MCF 10A (cell line): ENCODE measurements around the gene ATF6B. TPM values are rescaled to one million over a fixed set of nuclear protein-coding genes. Genes with fewer than 3 reads are reported as not detected.
A peak's percentile ranks its signal among the peaks of the same experiment; 100 is the strongest.

ENCODE experiments used
- BruUV-seq: library from RNA; stranded (reverse); fragments of 400-500 nt; replicated peaks from 2 replicates; lab custom pipeline; 2021; lab: Mats Ljungman, UMichigan
- CTCF ChIA-PET: fragments of 300-600 bp; sonication (Branson Sonifier 250); formaldehyde crosslinking; extraction: SDS; loops from one replicate; lab custom pipeline; 2021; ENCODE audit warnings: antibody characterized with exemption, inconsistent platforms; lab: Yijun Ruan, JAX
- POLR2A ChIA-PET: fragments of 300-600, 350-650 bp; sonication (Branson Sonifier 250); formaldehyde crosslinking; extraction: SDS; loops from one replicate; lab custom pipeline; 2020; ENCODE audit warnings: antibody characterized with exemption, inconsistent platforms; lab: Yijun Ruan, JAX
- DNase-seq: peaks from one replicate; pipeline ENCODE4 v3.0.0-alpha.2; 2018; ENCODE audit not compliant: unreplicated experiment
- H3K27ac Mint-ChIP-seq: one replicate; pipeline ENCODE4 v1.8.0; 2022; ENCODE audit warnings: mild to moderate bottlenecking, low read depth, mixed read lengths; ENCODE audit not compliant: unreplicated experiment
- H3K27me3 Mint-ChIP-seq: one replicate; pipeline ENCODE4 v1.8.0; 2022; ENCODE audit warnings: mixed read lengths; ENCODE audit not compliant: insufficient read depth, unreplicated experiment
- H3K36me3 Mint-ChIP-seq: one replicate; pipeline ENCODE4 v1.8.0; 2022; ENCODE audit warnings: mild to moderate bottlenecking, moderate library complexity, mixed read lengths; ENCODE audit not compliant: insufficient read depth, unreplicated experiment
- H3K4me1 Mint-ChIP-seq: one replicate; pipeline ENCODE4 v1.8.0; 2022; ENCODE audit warnings: mixed read lengths; ENCODE audit not compliant: insufficient read depth, unreplicated experiment
- H3K4me3 Mint-ChIP-seq: one replicate; pipeline ENCODE4 v1.8.0; 2022; ENCODE audit warnings: mild to moderate bottlenecking, moderate library complexity, mixed read lengths; ENCODE audit not compliant: unreplicated experiment
- H3K9me3 Mint-ChIP-seq: one replicate; pipeline ENCODE4 v1.8.0; 2022; ENCODE audit warnings: mixed read lengths; ENCODE audit not compliant: unreplicated experiment
- CTCF ChIP-seq: fragments of 200-600 bp; IDR thresholded peaks from one replicate; pipeline ENCODE4 v1.8.0; 2022; ENCODE audit warnings: antibody characterized with exemption, mild to moderate bottlenecking; ENCODE audit not compliant: unreplicated experiment
- intact Hi-C: fragments of 100-400 bp; cut with micrococcal nuclease; formaldehyde crosslinking; loops from 2 replicates; pipeline ENCODE4 v1.14.1; 2022
- total RNA-seq: library from RNA; stranded (reverse); gene quantifications from 2 replicates; pipeline ENCODE4 v1.2.3, GENCODE V29; 2022

ATF6B gene
- total RNA-seq, 1 experiment from 2014 or later: 65.6 TPM

GRCh38 chr6:32084780-32085179 lies 43.3 kb downstream of the ATF6B start:
- TF ChIP-seq CTCF: no peak
- Mint-ChIP-seq H3K4me3 (no peak overlapping the region), H3K36me3 (peaks cover 11% of the 10 kb centered on the region), H3K4me1 (peaks cover 54% of the 10 kb centered on the region), H3K27ac (no peak overlapping the region), H3K27me3 (peaks cover 11% of the 10 kb centered on the region), H3K9me3 (no peaks in the 10 kb centered on the region)
- ChIA-PET POLR2A (interaction anchor here (1.0 kb wide), 1 partner anchor 8 kb away, joined by 3 read pairs; no protein-coding TSS in a partner anchor), CTCF (interaction anchor here (0.6 kb wide), 2 partner anchors 36 to 486 kb away, joined by 3 to 6 read pairs; no protein-coding TSS in a partner anchor)
- no peak for DNase-seq
- intact Hi-C loops: no loop called here
- BruUV-seq: no TSS peak

GRCh38 chr6:32083812-32084768 lies 44.0 kb downstream of the ATF6B start:
- Mint-ChIP-seq H3K27me3 (peaks cover 4% of the 10 kb centered on the region), H3K27ac (peak overlapping the region; percentile 67), H3K4me3 (no peak overlapping the region), H3K4me1 (peaks cover 59% of the 10 kb centered on the region), H3K9me3 (no peaks in the 10 kb centered on the region), H3K36me3 (peaks cover 11% of the 10 kb centered on the region)
- intact Hi-C loops: no loop called here
- BruUV-seq: no TSS peak
- DNase-seq: no peak
- CTCF ChIA-PET: interaction anchor here (0.5 to 2.2 kb wide), 5 partner anchors 14 to 485 kb away, joined by 3 to 9 read pairs (median 6); no protein-coding TSS in a partner anchor
- POLR2A ChIA-PET: interaction anchor here (1.0 to 2.2 kb wide), 3 partner anchors 9 to 112 kb away, joined by 3 to 7 read pairs (median 7); partner anchors contain the start of gene DXO
- TF ChIP-seq CTCF: no peak

GRCh38 chr6:32082935-32083334 lies 45.1 kb downstream of the ATF6B start:
- DNase-seq: peak; percentile 88
- Mint-ChIP-seq H3K4me3 (peak overlapping the region; percentile 24), H3K27ac (peak overlapping the region; percentile 67), H3K4me1 (peaks cover 59% of the 10 kb centered on the region), H3K36me3 (peaks cover 11% of the 10 kb centered on the region), H3K27me3 (no peaks in the 10 kb centered on the region), H3K9me3 (no peaks in the 10 kb centered on the region)
- BruUV-seq: no TSS peak
- ChIA-PET CTCF (interaction anchor here (0.6 to 2.2 kb wide), 5 partner anchors 28 to 239 kb away, joined by 3 to 9 read pairs (median 3); no protein-coding TSS in a partner anchor), POLR2A (interaction anchor here (0.7 to 2.2 kb wide), 9 partner anchors 11 to 585 kb away, joined by 3 to 7 read pairs (median 4); partner anchors contain the start of genes ATF6B, DXO, EHMT2 and FKBPL)
- TF ChIP-seq CTCF: no peak
- intact Hi-C loops: no loop called here

GRCh38 chr6:32082478-32082877 lies 45.6 kb downstream of the ATF6B start:
- Mint-ChIP-seq H3K27ac (peak overlapping the region; percentile 67), H3K4me1 (peaks cover 59% of the 10 kb centered on the region), H3K4me3 (peak overlapping the region; percentile 24), H3K36me3 (peaks cover 11% of the 10 kb centered on the region), H3K9me3 (no peaks in the 10 kb centered on the region), H3K27me3 (no peaks in the 10 kb centered on the region)
- no peak for TF ChIP-seq CTCF
- intact Hi-C loops: no loop called here
- no TSS peak for BruUV-seq
- no peak for DNase-seq
- CTCF ChIA-PET: interaction anchor here (0.6 to 2.2 kb wide), 6 partner anchors 28 to 282 kb away, joined by 3 to 9 read pairs (median 3); no protein-coding TSS in a partner anchor
- POLR2A ChIA-PET: interaction anchor here (0.7 to 2.2 kb wide), 9 partner anchors 10 to 585 kb away, joined by 3 to 7 read pairs (median 4); partner anchors contain the start of genes ATF6B, DXO, EHMT2 and FKBPL
